A172 (cell line): ENCODE measurements around the gene DOCK9. TPM values are rescaled to one million over a fixed set of nuclear protein-coding genes. Genes with fewer than 3 reads are reported as not detected.
"Not testable (repeated sequence)": the region's sequence is repeated elsewhere in the genome, so short reads cannot be mapped to it uniquely, and the experiment has no call there.

ENCODE experiments used
- DNase-seq: peaks from one replicate; pipeline ENCODE4 v3.0.0-alpha.2; 2015; ENCODE audit warnings: low spot score
- total RNA-seq: library from RNA; depleted of rRNA; stranded (reverse); fragments of >200 nt; shearing (Covaris generic); gene quantifications from 2 replicates; pipeline ENCODE4 v1.2.3, GENCODE V29; 2014

The DOCK9 gene
- total RNA-seq, 1 experiment from 2014 or later = 153 TPM

- no peak for DNase-seq
Measured at GRCh38 chr13:98823442-98823841, 154.4 kb downstream of the DOCK9 start.

- no peak for DNase-seq
Measured at GRCh38 chr13:98822225-98822606, 155.6 kb downstream of the DOCK9 start.

DNA sequence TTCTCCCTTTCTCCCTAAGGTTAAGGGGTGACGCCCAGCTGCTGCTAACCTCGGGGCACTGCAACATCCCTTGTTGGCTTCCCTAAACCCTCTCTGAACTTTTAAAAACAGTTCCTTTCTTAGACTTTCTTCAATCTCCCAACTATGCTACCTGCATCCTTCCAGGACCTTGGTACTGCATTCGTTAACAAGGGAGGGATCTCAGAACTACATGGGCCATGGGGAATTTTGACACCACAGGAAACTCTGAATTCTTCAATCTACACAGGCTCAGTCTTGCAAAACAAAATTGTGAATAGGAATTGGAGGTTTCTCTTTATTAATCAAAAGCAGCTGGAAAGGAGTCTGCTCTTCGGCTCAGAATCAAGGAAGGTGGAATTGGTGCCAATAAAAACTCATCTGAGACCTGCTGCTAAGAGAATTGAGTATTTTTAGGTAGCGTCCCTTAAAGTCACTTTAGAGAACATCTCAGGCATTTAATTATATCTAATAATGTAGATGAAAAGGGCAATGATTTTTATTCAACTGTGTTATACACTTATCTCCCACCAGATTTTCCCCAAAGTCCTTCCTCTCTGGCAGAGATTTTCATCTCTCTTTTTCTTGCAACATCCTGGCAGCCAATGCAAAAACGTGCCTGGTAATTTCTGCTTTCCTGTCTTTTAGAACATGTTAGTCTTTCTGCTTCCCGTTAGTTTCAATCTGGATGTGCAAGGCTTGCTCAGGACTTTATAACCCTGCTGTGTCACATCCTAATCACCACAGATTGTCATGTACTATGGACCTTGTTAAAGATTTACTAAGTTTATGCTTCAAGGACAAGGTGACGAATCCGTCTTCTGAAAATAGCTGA, 156.3 kb downstream of the DOCK9 start:
- no peak for DNase-seq

- DNase-seq = no peak
Measured at GRCh38 chr13:98820744-98821371, 157.0 kb downstream of the DOCK9 start.

DNA sequence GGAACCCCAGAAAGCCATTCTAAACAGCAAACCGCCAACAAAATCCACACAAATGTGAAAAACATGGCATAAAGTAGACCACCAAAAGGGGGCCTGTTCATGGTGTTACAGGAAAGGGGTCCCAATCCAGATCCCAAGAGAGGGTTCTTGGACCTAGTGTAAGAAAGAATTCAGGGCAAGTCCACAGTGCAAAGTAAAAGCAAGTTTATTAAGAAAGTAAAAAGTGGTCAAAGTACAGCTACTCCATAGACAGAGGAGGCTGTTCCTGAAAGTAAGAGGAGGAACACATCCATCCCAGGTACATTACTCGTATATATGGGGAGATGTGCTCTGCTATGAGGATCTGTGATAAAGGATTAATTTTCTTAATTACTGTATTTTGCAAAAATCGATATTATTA, 157.6 kb downstream of the DOCK9 start:
- DNase-seq = no peak

DNA sequence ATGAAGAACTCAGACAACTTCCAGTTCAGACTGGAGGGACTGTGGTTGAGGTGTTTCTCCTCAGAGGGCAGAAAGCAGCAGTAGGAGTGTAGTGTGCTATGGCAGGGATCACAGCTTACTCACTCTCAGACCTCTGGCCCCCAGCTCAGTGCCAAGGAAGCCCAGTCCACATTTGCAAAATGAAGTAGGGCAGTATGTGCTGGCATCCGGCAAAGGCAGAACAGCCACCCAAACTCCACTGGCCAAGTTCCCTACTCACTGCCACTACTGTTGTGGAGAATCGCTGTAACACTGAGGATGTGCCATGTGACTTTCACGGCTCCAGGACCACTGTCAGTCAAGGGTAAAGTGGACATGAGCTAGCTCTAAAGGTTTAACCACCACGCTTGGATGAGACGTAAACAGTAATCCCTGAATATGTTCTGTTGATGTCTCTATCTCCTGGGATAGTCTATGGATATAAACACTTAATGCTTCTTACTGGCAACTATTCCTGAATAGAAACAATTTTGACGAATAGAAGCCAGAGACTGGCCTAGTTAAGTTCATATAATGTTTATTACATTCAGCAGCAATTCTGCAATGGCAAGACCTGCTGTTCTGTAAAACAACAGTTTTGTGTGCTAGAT, 158.4 kb downstream of the DOCK9 start:
- no peak for DNase-seq

DNA sequence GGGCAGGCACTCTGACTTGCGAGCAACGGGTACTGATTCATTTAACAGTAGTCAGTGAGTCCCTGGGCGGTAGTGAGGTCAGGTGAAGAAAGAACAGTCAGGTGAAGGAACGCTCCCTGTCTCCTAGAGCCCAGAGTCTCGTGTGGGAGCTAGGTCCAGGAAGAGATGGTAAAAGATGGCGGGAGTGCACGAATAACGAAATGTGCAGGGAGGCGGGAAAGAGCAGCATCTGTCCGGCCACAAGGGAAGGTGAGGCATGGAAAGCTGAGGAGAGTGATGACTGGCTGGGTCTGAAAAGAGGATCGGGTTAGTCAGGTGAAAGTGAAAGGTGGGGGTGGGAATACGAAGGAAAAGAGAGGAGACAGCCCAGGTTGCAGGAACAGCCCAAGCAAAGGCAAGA, 161.5 kb downstream of the DOCK9 start:
- DNase-seq = no peak

- DNase-seq = peak; percentile 17
Measured at GRCh38 chr13:98813993-98814392, 163.9 kb downstream of the DOCK9 start.

- DNase-seq = not testable (repeated sequence)
Measured at GRCh38 chr13:98812186-98812790, 165.6 kb downstream of the DOCK9 start.

- DNase-seq = no peak
Measured at GRCh38 chr13:98810746-98811145, 167.1 kb downstream of the DOCK9 start.

DNA sequence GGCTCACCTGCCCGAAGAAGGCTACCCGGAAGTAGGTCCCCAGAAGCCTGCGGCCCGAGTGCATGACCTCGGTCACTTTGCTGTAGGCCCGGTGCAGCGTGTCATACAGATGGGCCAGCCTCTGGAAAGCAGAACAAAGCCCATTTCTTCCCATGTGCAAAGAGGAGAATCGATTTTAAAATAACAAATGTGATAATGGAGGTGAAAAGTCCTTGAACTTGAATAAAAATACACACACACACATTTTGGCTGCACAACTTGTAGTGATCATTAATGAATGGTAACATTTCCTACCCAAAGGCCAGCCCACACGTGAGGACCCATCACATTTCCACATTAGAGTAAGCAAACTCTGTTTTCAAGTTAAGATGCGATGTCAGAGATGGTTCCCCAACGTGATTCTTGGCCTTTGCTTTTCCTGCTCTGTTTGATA, 168.5 kb downstream of the DOCK9 start:
- DNase-seq = no peak

- no peak for DNase-seq
Measured at GRCh38 chr13:98807774-98808173, 170.1 kb downstream of the DOCK9 start.

- DNase-seq = no peak
Measured at GRCh38 chr13:98804336-98804855, 173.5 kb downstream of the DOCK9 start.

DNA sequence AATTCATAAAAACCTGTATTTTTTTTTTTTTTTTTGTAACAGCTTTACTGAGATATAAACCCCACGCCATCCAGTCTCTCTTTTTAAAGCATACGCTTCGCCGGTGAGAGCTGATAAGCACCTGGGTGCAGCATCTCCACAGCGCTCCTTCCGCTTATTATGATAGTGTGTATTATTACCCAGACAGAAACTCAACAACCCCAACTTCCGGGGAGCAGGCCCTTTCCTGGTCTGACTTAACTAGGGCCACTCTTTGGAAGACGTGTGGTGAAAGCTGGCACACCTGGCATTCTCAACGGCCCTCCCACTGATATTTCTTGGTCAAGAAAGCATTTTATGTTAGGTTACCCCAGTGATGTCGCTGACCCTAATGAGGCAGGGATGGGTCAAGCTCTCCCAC, 173.9 kb downstream of the DOCK9 start:
- DNase-seq = no peak

GRCh38 chr13:98803111-98803561, 174.7 kb downstream of the DOCK9 start:
- DNase-seq = no peak

DNA sequence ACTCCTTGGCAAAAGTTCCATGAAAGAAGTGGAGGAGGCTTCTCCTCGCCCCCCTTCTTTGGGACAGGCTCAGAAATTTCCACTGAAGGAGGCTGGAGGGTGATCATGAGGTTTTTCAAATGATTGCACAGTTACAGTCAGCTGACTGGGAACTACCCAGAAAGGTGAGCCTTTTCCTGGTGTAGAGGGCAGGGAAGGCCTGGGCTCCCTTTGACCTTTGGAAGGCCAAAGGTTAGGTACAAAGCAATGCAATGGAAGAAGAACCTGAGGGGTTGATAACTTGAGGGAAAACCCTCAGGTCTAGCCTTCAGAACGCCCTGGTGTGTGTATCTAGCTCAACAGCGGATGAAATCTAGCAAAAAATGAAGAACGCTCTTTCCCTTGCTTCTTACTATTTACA, 175.3 kb downstream of the DOCK9 start:
- no peak for DNase-seq

- no peak for DNase-seq
Measured at GRCh38 chr13:98801626-98802418, 176.0 kb downstream of the DOCK9 start.

DNA sequence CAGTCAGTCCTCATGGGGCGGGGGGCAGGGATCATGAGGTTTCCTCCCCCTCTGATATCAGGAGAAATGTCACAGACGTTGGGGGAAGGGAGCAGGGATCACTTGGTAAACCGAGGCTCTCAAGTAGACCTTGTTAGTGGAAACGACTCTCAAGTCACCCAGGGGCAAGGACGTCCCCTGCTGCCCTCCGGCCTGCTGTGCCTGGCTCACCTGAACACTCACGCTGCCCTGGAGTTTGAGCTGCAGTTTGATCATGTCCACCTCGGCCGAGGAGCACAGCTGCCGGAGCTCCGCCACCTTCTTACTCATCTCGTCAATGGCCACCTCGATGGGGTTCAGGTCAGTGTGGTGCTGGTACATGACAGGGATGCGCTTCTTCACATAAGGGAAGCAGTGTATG, 177.8 kb downstream of the DOCK9 start:
- DNase-seq = no peak

DNA sequence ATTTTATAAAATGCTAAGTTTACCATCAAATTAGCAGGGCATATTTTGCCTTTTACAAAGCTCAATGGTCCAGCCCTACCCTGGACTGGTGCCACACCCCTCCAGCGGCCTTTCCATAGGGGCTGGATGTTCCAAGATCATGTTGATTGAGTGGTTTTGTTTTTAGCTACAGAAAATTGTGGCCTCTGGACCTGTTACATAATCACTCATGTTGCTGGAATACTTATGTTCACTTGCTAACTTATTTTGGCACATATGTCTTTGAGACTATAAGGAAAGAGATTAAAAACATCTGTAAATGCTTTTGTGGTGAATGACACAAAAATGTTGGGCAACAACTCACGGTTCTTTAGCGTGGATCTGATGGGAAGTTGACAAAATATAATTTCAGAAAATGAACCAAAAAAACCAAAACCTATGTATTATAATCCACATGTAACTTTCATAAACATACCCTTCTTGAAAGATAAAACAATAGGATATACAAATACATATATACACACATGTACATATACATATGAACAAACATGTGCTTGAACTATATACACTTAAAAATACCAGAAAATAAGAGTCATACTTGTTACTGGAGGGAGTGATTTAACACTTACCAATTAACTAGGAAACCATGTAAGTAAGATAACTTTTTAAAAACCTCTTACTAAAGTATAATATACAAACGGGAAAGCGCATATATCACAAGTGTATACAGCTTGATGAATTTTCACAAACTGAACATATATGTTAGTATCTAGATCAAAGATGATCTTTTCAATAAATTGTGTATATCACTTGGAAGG, 178.8 kb downstream of the DOCK9 start:
- DNase-seq = no peak

- DNase-seq = no peak
Measured at GRCh38 chr13:98797456-98797855, 180.4 kb downstream of the DOCK9 start.
